Fibroblast of villous mesenchyme (primary cell): Measurements from ENCODE around the gene C2CD4A. TPM values are rescaled to one million over a fixed set of nuclear protein-coding genes. Genes with fewer than 3 reads are reported as not detected.

Experiments
- DNase-seq: peaks from one replicate; pipeline ENCODE4 v3.0.0-alpha.2; 2010; ENCODE audit warnings: low read depth
- H3K4me3 ChIP-seq: 2 replicates; pipeline ENCODE4 v1.5.1; 2011; ENCODE audit warnings: low read depth, mild to moderate bottlenecking, low read length
- total RNA-seq: library from RNA; depleted of rRNA; stranded (reverse); fragments of >200 nt; gene quantifications from 2 replicates; pipeline ENCODE4 v1.2.3, GENCODE V29; 2012
- TF ChIP-seq, protein P1 (sequence below): IDR thresholded peaks from 2 replicates; pipeline ENCODE4 v1.5.1; 2012; ENCODE audit warnings: low read depth, mild to moderate bottlenecking, low read length; ENCODE audit not compliant: insufficient read depth

Gene C2CD4A
- total RNA-seq, 1 donor = not detected

DNA sequence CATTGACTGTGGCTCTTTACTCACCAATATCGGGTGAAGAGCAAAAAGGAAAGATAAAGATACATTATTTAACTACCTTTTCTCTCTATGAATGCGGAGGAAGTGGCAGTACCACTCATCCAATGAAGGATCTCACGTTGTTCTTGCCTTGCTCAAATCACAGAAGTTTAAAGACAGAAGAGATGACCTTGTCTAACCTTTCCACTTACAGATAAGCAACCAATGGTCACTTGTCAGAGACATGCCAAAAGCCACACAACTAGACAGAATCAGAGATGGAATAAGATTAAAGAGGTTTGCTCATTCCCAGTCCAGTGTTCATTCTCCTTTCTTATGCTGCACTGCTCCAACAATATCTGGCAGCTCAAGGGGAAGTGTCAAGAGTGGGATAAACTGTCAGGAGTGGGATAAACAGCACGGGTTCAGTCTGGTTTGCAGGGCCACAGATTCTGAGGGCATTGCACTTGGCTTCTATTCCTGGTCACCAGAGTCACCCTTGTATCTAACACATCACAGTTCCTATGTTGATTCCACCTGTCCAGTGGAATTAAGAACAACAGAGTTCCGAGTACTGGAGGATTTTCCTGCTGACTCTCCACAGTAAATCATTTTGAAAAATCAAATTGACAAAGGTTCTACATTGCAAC is 13.2 kb upstream of the C2CD4A start:
- TF ChIP-seq, protein P1, sequence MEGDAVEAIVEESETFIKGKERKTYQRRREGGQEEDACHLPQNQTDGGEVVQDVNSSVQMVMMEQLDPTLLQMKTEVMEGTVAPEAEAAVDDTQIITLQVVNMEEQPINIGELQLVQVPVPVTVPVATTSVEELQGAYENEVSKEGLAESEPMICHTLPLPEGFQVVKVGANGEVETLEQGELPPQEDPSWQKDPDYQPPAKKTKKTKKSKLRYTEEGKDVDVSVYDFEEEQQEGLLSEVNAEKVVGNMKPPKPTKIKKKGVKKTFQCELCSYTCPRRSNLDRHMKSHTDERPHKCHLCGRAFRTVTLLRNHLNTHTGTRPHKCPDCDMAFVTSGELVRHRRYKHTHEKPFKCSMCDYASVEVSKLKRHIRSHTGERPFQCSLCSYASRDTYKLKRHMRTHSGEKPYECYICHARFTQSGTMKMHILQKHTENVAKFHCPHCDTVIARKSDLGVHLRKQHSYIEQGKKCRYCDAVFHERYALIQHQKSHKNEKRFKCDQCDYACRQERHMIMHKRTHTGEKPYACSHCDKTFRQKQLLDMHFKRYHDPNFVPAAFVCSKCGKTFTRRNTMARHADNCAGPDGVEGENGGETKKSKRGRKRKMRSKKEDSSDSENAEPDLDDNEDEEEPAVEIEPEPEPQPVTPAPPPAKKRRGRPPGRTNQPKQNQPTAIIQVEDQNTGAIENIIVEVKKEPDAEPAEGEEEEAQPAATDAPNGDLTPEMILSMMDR = no peak
- no peak overlapping the region for H3K4me3 ChIP-seq
- no peak for DNase-seq

DNA sequence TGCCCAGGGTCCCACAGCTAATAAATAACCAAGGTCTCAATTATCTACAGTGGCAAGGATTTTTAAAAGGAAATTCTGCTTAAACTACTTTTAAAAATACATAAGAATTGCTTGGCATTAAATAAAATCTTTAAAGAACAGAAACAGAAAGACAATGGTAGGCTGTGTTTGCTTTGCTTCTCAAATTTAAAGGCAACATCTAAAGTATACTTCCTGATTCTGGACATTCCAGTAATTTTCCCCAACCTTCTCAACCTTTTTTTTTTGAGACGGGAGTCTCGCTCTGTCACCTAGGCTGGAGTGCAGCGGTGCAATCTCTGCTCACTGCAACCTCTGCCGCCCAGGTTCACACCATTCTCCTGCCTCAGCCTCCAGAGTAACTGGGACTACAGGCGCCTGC is 11.8 kb upstream of the C2CD4A start:
- TF ChIP-seq, protein P1 = no peak
- H3K4me3 ChIP-seq = no peak overlapping the region
- no peak for DNase-seq

DNA sequence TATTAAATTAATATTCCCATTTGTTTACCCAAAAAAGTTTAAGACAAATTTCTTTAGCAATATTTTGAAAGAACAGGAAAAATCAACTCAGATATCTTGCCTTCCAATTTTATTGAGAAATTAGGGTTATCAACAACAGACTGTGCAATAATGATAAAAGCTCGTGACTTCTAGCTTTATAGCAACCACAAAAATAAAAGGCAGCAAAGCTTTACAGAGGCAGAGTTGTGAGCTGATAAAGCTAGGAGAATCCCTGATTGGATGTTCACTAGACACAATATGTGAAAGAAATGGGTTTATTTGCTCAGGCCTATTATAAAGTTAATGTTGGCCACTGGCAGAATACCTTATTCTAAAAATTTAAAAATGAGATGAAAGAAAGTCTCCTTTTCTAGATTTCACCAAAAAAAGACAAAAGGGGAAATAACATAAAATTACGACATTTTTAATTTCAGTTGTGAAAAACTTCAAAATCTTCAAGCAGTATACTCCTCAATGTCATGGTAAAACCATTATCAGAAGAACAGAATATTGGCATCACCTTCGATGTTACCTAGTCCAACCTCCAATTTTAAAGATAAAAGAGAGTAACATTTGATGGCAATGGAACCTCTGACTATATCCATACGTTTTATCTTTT is 9.3 kb upstream of the C2CD4A start:
- H3K4me3 ChIP-seq = no peak overlapping the region
- DNase-seq = no peak
- TF ChIP-seq, protein P1 = no peak

DNA sequence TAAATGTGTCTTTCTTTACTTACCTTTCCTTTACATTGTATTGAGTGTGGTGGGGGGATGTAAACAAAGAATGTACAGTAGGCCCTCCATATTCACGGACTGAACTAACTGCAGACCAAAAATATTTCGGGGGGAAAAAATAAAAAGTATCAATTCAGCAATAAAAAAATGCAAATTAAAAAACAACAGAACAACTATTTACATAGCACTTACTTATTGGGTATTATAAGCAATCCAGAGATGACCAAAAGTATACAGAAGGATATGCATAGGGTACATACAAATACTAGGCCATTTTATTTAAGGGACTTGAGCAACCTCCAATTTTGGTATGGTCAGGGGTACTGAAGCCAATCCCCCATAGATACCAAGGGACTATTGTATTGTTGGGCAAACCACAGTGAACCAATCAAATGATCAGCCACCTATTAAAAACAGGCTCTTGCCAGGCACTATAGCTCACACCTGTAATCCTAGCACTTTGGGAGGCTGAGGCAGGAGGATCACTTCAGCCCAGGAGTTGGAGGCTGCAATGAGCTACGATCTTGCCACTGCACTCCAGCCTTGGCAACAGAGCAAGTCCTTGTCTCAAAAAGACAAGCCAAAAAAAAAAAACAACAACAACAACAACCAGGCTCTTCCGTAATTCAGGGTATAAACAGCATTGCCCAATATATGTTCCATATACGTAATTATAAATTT is 8.3 kb upstream of the C2CD4A start:
- no peak overlapping the region for H3K4me3 ChIP-seq
- DNase-seq = no peak
- TF ChIP-seq, protein P1 = no peak

DNA sequence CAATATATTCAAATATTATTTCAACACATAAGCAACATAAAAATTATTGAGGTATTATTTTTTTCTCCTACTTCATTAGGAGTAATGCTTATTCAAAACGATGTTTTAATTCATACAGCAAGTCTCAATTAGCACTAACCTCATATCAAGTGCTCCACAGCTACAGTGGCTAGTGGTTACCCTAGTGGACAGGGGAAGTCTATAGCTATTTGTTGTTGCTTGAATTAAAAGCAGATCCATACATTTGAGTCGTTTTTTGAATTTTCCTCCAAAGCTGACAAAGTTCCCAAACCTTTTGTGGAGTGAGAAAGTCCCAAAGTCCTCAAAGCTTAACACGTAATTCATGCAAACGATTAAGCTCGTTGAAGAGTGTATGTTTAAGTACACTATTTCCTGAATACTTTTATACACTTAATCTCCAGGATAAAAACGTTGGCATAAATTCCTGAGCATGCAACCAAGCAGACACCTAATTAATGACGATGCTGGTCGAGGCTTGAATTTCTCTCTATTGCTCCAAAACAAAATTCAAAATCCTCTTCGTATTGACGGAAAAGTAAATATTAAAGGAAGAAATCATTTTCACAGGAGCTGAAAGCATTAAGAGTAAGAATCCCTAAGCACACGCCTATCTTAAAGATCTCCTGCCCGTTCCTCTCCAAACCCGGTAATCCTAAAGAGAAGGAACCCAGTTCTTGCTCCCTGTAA is 7.5 kb upstream of the C2CD4A start:
- TF ChIP-seq, protein P1 = peak; percentile 19
- peak overlapping the region; percentile 92 for H3K4me3 ChIP-seq
- DNase-seq = no peak

DNA sequence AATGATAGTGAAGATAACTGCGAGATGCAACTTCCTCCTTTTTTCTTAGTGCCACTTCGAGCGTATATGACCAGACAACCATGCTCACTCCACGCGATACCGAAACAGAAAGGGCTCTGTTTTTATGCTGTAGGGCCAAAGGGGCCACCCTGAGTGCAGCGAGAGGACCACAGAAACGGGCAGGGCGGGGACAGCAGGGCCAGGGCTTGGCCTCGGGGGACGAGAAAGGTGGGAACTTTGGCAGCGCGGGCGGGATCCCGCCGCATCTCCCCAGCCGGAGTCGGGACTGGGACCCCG is 7.0 kb upstream of the C2CD4A start:
- peak overlapping the region; percentile 92 for H3K4me3 ChIP-seq
- TF ChIP-seq, protein P1 = no peak
- DNase-seq = peak; percentile 74
